ENCODE results near the gene MEIS1.

Gene MEIS1

DNA sequence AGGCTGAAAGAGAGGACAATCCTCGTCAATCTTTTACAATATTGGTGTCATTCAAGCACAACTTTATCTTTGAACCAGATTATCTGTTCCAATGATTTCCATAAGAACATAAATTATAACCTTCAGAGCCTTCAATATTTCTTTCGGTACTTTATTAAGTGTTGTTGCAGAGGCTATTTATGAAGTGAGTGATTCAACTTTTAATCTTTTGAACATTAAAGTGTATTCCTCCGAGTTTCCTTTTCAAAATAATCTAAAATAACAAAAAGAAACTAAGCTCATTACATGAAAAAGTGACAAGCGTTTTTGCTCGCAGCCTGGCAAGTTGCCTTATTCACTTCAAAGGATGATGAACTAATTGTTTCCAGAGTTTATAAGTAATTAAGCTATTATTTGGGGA lies 149.0 kb downstream of the MEIS1 start:
- TF ChIP-seq, protein P1, sequence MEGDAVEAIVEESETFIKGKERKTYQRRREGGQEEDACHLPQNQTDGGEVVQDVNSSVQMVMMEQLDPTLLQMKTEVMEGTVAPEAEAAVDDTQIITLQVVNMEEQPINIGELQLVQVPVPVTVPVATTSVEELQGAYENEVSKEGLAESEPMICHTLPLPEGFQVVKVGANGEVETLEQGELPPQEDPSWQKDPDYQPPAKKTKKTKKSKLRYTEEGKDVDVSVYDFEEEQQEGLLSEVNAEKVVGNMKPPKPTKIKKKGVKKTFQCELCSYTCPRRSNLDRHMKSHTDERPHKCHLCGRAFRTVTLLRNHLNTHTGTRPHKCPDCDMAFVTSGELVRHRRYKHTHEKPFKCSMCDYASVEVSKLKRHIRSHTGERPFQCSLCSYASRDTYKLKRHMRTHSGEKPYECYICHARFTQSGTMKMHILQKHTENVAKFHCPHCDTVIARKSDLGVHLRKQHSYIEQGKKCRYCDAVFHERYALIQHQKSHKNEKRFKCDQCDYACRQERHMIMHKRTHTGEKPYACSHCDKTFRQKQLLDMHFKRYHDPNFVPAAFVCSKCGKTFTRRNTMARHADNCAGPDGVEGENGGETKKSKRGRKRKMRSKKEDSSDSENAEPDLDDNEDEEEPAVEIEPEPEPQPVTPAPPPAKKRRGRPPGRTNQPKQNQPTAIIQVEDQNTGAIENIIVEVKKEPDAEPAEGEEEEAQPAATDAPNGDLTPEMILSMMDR (conservative IDR thresholded peaks at IDR 0.05; ENCODE audit: low read depth): no peak
- ChIA-PET POLR2A (ENCODE audit: low non-redundant PET) (no interaction called here), CTCF (interaction anchor here (1.1 kb wide), 1 partner anchor 155 kb away, joined by 4 read pairs; no protein-coding TSS in a partner anchor)
- H3K27ac ChIP-seq: no peak overlapping the region
- no peak for DNase-seq (ENCODE audit: low spot score)

DNA sequence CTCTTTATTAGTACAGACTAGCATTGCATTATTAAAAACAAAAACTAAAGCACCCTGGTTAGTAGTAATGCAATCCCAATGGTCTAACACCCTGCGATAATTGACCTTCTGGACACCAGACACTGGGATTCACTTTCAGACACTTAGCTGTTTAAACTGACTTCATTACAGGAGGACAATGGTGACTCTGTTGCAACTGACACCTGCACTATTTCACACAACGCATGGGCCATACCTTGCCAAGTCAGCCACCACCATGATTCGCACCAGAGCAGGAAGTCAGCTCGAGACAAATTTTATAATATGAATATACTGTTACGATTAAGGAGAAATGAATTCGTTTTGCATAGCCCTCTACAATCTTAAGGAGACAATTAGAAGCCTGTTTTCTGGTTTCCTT lies 150.7 kb downstream of the MEIS1 start:
- H3K27ac ChIP-seq: no peak overlapping the region
- DNase-seq (ENCODE audit: low spot score): no peak
- POLR2A ChIA-PET (ENCODE audit: low non-redundant PET): no interaction called here
- CTCF ChIA-PET: no interaction called here
- TF ChIP-seq, protein P1 (conservative IDR thresholded peaks at IDR 0.05; ENCODE audit: low read depth): no peak

DNA sequence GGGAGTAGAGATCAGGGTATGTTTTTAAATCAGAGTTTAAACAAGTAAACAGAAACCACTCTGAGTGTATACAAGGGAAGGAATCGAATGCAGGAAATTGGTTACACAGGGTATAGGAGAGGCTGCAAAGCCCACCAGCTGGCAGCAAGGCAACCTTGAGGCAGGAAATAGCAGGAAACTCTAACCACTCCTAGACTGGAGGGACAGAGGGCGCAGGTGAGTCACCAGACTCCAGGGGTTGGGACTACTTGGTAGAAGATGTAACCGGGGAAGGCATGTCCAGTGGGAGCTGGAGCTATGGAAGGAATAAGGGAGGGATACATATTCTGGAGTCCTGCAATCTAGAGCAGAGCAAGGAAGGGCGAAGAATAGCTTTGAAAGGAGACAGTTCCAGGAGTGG lies 152.3 kb downstream of the MEIS1 start:
- ChIA-PET POLR2A (ENCODE audit: low non-redundant PET) (no interaction called here), CTCF (interaction anchor here (0.5 to 1.0 kb wide), 3 partner anchors 556 to 898 kb away, joined by 3 to 5 read pairs (median 4); no protein-coding TSS in a partner anchor)
- no peak overlapping the region for H3K27ac ChIP-seq
- TF ChIP-seq, protein P1 (conservative IDR thresholded peaks at IDR 0.05; ENCODE audit: low read depth): no peak
- no peak for DNase-seq (ENCODE audit: low spot score)

DNA sequence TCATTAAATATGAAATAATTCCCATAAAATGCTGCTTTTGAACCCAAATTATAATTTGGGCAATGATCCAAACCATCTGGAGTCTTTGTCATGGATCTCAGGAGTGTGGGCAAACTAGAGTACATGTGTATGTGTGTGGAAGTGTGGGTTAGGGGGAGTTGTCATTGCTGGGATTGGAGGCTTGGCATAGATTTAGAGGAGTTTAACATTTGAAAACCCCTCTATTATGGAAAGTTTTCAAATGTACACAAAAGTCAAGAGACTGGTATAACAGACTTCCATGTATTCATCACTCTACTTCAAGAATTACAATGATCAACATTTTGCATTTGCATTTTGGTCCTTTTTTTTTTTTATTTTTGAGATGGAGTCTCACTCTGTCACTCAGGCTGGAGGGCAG lies 159.1 kb downstream of the MEIS1 start:
- ChIA-PET POLR2A (ENCODE audit: low non-redundant PET) (no interaction called here), CTCF (no interaction called here)
- TF ChIP-seq, protein P1 (conservative IDR thresholded peaks at IDR 0.05; ENCODE audit: low read depth): no peak
- no peak overlapping the region for H3K27ac ChIP-seq
- no peak for DNase-seq (ENCODE audit: low spot score)

DNA sequence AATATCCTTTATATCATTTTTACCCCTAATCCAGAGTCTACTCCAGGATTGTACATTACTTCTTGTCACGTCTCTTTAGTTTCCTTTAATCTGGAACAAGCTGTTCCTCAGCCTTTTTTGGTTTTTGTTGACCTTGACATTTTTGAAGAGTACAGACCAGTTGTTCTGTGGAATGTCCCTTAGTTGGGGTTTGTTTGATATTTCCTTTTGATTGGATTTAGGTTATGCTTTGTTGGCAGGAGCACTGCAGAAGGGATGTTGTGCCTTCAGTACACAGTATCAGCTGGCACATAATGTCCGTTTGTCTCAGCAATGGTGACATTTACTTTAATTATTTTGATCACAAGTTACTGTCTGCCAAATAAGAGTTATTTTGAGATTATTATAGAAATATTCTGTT lies 160.6 kb downstream of the MEIS1 start:
- no peak for DNase-seq (ENCODE audit: low spot score)
- POLR2A ChIA-PET (ENCODE audit: low non-redundant PET): interaction anchor here (0.7 kb wide), 1 partner anchor 649 kb away, joined by 10 read pairs; no protein-coding TSS in a partner anchor
- CTCF ChIA-PET: interaction anchor here (0.5 kb wide), 1 partner anchor 183 kb away, joined by 3 read pairs; no protein-coding TSS in a partner anchor

DNA sequence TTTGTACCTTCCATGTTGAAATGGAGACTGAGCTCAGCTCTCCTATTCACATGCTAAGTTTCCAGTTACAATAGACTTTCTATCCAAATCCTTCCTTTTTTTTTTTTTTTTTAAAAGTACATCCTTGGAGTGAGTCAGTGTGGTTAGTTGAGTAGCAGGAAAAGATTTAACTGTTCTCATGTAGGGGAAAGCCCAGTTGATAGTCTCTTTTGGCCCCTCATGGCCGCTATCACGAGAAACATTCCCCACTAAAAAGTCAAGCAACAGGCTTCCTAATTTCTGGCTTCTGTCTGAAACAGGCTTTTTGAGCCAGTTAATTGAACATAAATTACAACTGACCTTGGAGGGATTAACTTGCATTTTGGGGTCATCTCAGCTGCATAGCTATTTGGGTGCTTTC lies 161.3 kb downstream of the MEIS1 start:
- ChIA-PET POLR2A (ENCODE audit: low non-redundant PET) (no interaction called here), CTCF (interaction anchor here (0.5 kb wide), 1 partner anchor 184 kb away, joined by 3 read pairs; no protein-coding TSS in a partner anchor)
- H3K27ac ChIP-seq: no peak overlapping the region
- TF ChIP-seq, protein P1 (conservative IDR thresholded peaks at IDR 0.05; ENCODE audit: low read depth): no peak
- DNase-seq (ENCODE audit: low spot score): no peak

More for the DNA sequence above, 160.6 kb downstream of the MEIS1 start:
- H3K27ac ChIP-seq: no peak overlapping the region
- TF ChIP-seq, protein P1 (conservative IDR thresholded peaks at IDR 0.05; ENCODE audit: low read depth): no peak

Data from RWPE1 (cell line).